GM19452 (cell line): ENCODE data around the gene SLAMF6.
A peak's percentile ranks its signal among the peaks of the same experiment; 100 is the strongest.

Experiments used
- ATAC-seq: cut with Tn5 transposase; IDR thresholded peaks from one replicate; pipeline ENCODE4 v1.9.1; 2021; ENCODE audit not compliant: unreplicated experiment

Gene SLAMF6

GRCh38 chr1:160472112-160472511 is 50.9 kb downstream of the SLAMF6 start:
- no peak for ATAC-seq

- ATAC-seq, result no peak
These were observed 51.8 kb downstream of the SLAMF6 start for GRCh38 chr1:160471253-160471652.

GRCh38 chr1:160467576-160467975 is 55.5 kb downstream of the SLAMF6 start:
- no peak for ATAC-seq

GRCh38 chr1:160466961-160467360 is 56.1 kb downstream of the SLAMF6 start:
- no peak for ATAC-seq

- no peak for ATAC-seq
These were observed 57.9 kb downstream of the SLAMF6 start for GRCh38 chr1:160465123-160465522.

- no peak for ATAC-seq
These were observed 62.3 kb downstream of the SLAMF6 start for GRCh38 chr1:160460683-160461287.

- ATAC-seq, result no peak
These were observed 62.8 kb downstream of the SLAMF6 start for GRCh38 chr1:160460214-160460642.

- ATAC-seq, result no peak
These were observed 63.4 kb downstream of the SLAMF6 start for GRCh38 chr1:160459687-160460086.

- ATAC-seq, result no peak
These were observed 64.0 kb downstream of the SLAMF6 start for GRCh38 chr1:160459056-160459455.

- no peak for ATAC-seq
These were observed 67.9 kb downstream of the SLAMF6 start for GRCh38 chr1:160455153-160455517.

- ATAC-seq, result no peak
These were observed 68.5 kb downstream of the SLAMF6 start for GRCh38 chr1:160454371-160455152.

- no peak for ATAC-seq
These were observed 69.6 kb downstream of the SLAMF6 start for GRCh38 chr1:160453443-160453842.

- ATAC-seq, result peak; percentile 24
These were observed 71.2 kb downstream of the SLAMF6 start for GRCh38 chr1:160451859-160452232.

GRCh38 chr1:160451119-160451858 is 71.8 kb downstream of the SLAMF6 start:
- ATAC-seq, result peak; percentile 56

- no peak for ATAC-seq
These were observed 73.6 kb downstream of the SLAMF6 start for GRCh38 chr1:160449494-160449893.

GRCh38 chr1:160446945-160447600 is 76.0 kb downstream of the SLAMF6 start:
- no peak for ATAC-seq

GRCh38 chr1:160439718-160440117 is 83.3 kb downstream of the SLAMF6 start:
- ATAC-seq, result no peak

- no peak for ATAC-seq
These were observed 84.1 kb downstream of the SLAMF6 start for GRCh38 chr1:160438935-160439334.

- no peak for ATAC-seq
These were observed 84.6 kb downstream of the SLAMF6 start for GRCh38 chr1:160438317-160438918.

- ATAC-seq, result peak; percentile 84
These were observed 85.4 kb downstream of the SLAMF6 start for GRCh38 chr1:160437432-160438316.
